HS-27A (cell line): ENCODE data around the gene ADCYAP1R1.

Source experiments
- DNase-seq: peaks from one replicate; pipeline ENCODE4 v3.0.0-alpha.2; 2012; ENCODE audit warnings: low read depth, missing footprints

Gene ADCYAP1R1

DNA sequence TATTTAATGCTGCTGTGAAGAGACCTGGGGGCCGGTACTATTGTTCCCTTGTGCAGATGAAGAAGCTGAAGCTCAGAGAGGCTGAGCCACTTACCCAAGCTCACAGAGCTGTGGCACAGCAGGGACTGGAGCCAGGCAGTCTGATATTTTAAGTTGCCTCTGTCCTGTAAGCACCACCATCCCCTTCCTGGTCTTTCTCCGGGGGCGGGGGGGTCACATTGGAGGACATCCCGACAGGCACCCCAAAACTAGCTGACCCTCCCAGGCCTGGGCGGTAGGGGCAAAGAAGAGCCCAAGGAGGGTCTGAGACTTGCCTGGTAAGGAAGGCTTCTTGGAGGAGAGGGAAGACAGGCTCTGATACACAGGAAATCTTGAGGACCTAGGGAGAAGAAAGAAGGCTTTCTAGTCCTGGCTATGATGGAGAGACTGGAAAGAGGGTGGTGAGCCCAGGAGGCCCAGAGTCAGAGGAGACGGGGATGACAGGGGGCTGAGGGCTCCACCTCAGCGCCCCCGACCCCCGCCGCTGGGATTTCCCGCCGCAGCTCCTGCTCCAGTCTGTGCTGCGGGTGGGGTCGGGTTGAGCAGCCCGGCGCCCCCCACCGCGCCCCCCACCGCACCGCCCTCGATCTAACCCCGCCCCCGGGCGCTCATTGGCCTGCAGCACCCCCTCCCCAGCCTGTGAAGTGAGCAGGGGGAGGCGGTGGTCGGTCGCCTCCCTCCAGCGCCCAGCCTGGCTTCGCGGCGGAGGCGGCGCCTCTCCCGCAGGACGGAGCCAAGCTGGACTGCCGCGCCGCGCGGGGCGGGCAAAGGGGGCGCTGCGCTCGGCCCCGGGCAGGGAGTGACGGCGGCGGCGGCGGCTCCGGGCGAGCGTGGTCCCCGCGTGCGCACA lies at the start of gene ADCYAP1R1:
Gene ADCYAP1R1, plus strand, starts transcription at position 711 of the 889 bp plus-strand sequence. CDS start 10,957 bp downstream, outside the sequence.
- no peak for DNase-seq

GRCh38 chr7:31003097-31003496 lies 49.0 kb upstream of the ADCYAP1R1 start:
- no peak for DNase-seq

DNA sequence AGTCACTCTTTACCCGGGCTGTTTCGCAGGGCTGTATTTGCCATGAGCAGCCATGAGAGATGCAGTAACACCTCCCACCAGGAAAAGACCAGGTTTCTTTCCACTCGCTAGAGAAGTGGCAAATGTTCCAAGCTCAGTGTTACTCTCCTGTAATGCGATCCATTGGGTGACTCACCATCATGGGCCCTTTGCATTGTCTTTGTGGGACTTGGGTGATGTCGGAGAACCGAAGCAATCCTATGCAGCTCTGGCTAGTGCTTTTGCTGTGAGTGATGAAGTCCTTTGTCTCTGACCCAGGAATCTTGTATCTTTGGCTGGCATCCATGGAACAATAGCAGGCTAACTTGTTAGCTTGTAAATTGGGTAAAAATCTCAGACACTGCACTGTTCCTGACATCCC lies 48.4 kb upstream of the ADCYAP1R1 start:
- no peak for DNase-seq

- DNase-seq: no peak
Observed at GRCh38 chr7:31004393-31004792, 47.7 kb upstream of the ADCYAP1R1 start.

GRCh38 chr7:31006857-31007256 lies 45.3 kb upstream of the ADCYAP1R1 start:
- DNase-seq: no peak

DNA sequence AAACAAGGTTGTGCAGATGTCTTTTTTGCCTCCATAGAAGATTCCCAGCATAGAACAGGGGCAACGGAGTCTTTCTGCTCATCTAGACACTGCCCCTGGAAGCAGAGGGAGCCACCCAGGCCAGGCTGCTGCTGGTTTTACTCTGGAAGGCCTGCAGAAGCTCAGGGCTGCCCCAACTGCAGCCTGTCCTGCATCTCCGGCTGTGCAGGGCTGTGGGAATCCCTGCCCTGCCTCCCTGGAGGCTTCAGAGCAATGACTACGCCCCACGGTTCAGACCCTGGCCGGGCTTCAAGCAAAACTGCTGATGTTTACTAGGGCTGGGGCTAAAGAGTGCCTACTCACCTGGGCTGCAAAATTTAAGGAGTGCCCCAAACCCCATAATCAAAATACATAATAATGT lies 44.5 kb upstream of the ADCYAP1R1 start:
- no peak for DNase-seq

DNA sequence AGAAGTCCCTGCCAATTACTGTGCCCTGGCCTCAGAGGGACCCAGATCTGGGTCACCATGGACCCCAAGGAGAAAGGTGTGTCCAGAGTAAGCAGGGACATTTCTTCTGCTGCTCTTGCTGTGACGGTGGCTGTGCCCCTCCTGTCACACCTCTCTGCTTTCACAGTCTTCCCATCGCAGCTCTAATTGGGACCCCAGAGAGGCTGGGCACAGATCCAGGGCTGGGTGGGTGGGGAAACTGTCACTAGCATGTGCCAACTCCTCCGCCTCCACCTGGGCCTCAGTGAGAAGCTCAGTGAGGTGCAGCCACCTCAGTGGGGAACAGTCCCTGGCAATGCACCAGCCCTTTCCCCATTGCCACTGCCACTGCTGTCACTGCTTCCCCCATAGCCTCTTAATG lies 37.3 kb upstream of the ADCYAP1R1 start:
- DNase-seq: no peak

DNA sequence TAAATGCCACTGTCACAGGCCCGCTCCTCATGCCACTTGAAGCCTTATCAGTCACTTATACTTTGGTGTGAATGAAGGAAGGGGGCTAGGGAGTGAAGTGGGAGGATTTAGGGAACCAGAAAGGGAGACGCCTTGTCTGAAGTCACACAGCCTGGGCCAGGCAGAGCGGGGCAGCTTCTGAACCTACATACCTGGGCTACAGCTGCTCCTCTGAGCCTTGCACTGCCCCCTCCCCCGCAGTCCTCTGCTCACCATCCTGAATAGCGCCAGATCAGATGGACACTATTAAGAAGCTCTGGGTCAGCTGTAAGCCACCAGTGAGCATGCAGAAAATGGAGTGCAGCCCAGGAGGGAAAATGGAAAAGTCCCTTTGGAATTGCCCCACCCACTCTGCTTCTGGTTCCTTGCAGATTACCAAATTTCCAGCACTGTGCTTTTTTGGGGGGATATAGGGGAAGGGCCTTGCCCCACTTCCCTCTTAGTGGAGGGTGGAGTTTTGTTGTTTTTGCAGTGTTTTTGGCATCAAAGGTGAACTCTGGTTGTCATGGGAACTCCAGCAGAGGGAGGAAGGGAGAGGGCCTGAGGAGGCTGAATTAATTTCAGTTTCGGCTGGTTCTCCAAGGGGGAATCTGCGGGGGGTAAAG lies 35.0 kb upstream of the ADCYAP1R1 start:
- no peak for DNase-seq

DNA sequence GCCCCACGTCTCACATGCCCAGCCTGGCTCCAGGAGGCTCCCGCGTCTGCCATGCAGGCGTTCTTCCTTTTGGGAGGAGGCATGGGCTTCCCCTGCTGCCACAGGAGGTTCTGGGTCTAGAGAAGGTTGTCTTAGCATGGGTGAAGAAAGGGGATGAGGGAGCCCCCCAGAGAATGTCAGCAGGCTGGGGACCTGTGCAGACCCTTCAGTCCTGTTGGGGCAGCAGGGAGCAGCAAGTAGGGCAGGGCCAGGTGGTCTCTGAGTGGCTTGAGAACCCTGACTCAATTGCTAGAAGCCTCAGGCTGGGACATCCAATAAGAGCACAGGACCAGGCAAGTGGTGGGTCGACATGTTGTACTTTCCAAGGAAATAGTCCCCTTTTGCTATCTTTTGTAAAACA lies 34.4 kb upstream of the ADCYAP1R1 start:
- DNase-seq: no peak

GRCh38 chr7:31019509-31019908 lies 32.6 kb upstream of the ADCYAP1R1 start:
- no peak for DNase-seq

GRCh38 chr7:31020161-31020560 lies 31.9 kb upstream of the ADCYAP1R1 start:
- DNase-seq: no peak

DNA sequence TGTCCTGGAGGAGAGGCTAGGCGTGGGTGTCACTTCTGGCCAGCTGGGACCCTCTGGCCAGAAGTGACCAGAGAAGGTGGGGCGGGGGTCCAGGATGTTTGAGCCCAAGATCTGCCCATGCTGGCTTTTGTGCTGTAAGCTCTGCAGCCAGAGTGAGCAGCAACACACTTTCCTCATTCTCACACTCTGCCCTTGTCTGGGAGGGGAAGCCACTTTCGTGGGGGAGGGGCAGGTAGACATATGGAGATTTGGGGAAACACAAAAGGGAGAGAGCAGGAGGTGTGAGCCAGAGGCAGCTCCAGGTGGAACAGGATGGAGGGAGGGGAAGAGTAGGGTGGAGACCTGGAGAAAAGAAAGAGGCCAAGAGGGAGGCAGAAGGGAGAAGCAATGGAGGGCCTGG lies 31.5 kb upstream of the ADCYAP1R1 start:
- DNase-seq: no peak

GRCh38 chr7:31022117-31022516 lies 30.0 kb upstream of the ADCYAP1R1 start:
- no peak for DNase-seq

- no peak for DNase-seq
Observed at GRCh38 chr7:31022726-31023125, 29.4 kb upstream of the ADCYAP1R1 start.

DNA sequence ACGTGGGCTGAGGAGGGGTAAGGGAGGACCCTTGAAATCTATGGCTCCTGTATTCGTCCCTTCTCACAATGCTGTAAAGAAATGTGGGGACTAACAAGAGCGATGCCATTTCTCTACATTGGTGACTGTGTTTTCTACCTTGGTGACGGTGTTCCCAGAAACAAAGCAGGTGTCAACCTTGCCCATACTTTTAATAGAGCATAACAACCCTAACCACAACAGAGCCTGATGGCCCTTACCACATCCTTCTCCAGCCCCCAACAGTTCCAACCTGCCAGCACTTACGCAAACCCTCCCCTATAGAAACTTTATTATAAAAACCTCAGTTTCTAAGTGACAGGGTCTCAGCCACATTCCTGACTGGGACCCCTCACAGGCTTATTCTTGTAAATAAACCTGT lies 28.2 kb upstream of the ADCYAP1R1 start:
- no peak for DNase-seq

- no peak for DNase-seq
Observed at GRCh38 chr7:31027161-31027965, 24.7 kb upstream of the ADCYAP1R1 start.

DNA sequence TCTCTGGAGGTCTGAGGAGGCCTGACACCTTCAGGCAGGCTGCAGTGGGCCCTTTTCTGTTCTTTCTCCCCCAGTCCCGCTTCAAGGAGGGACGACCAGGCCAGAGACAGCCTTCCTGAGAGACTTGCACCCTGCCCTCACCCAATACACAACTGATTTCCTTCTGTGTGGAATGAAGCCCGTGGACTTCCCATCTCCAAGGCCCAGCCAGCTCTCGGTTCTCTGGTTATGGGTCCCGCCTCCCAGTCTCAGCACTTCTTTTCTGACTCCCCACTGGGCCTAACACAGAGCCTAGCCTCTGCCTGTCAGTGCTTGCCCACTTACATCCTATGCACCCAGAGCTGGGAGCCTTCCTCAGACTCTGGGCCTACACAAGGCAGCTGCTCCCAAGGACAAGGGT lies 24.1 kb upstream of the ADCYAP1R1 start:
- DNase-seq: no peak

DNA sequence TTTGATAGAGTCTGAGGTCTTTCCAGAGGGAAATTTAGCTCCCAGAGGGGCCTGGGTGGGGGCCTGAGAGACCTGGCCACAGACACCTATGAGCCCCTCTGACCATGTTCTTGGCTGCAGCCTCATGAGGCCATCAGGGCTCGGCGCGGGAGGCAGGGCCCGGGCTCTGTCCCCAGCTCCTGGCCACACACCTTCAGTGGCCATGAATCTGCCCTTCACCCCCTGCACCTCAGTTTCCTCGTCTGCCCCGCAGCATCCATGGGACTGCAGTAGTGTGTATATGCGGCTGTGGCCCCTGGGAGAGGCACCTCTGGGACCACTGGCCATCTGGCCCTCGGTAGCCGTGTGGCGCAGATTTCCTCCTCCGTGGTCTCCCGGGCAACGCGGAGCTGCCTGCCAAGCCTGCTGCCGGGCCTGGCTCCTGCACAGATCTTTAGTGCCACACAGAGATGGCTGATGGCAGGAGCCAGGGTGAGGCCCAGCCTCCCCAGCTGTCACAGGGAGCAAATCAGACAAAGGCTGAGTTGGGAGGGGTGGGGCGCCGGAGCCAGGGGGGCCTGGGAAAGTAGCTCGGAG lies 23.6 kb upstream of the ADCYAP1R1 start:
- no peak for DNase-seq

GRCh38 chr7:31029251-31030042 lies 22.7 kb upstream of the ADCYAP1R1 start:
- DNase-seq: no peak

DNA sequence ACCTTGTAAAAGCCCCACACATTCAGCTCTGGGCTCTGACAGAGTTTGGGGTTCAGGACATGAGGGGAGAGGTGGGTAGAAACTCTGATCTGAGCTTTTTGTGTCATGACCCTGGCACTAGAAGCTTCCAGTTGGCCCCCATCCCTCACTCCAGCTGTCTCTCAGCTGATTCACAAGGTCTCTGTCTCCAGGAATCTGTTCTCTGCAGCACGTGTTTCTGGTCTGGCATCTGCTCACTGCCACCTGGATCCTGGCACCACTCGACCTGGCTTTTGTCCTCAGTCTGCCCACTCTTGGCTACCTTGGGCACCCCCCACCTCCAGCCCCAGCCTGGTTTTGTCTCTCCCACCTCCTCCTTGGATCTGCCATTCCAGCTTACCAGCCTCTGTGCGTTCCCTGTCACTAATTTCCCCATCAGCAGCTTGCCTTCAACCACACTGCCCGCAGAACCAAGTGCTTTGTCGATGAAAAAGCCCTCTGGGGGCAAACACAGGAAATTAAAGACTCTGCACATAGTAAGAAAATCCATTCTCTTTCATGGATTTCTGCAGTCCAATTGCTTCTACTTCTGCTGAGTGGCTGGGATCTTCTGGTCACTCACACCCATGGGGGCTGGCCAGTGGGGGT lies 18.3 kb upstream of the ADCYAP1R1 start:
- no peak for DNase-seq

DNA sequence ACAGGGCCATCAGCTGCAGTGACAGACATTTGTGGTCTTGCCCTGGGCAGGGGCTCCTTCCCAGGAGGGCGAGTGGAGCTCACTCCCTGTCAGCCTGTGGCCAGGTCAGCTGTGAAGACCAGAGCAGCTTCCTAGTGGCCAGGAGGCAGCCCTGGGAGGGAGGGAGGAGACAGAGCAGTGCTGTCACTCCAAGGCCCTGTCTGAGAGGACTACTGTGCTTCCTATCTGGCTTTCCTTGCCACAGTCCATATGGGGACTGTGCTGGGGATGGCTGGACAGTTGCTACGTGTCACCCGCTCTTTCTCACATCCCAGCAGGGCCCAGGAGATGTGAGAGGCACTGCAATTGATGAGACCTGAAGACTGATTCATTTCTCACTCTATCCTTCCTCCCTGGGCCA lies 15.2 kb upstream of the ADCYAP1R1 start:
- no peak for DNase-seq
